HG02884 (cell line): ENCODE data around the gene KLHL29.

Experiments used
- ATAC-seq: cut with Tn5 transposase; IDR thresholded peaks from one replicate; pipeline ENCODE4 v1.9.1; 2021; ENCODE audit warnings: mild to moderate bottlenecking, moderate library complexity; ENCODE audit not compliant: unreplicated experiment

The KLHL29 gene

DNA sequence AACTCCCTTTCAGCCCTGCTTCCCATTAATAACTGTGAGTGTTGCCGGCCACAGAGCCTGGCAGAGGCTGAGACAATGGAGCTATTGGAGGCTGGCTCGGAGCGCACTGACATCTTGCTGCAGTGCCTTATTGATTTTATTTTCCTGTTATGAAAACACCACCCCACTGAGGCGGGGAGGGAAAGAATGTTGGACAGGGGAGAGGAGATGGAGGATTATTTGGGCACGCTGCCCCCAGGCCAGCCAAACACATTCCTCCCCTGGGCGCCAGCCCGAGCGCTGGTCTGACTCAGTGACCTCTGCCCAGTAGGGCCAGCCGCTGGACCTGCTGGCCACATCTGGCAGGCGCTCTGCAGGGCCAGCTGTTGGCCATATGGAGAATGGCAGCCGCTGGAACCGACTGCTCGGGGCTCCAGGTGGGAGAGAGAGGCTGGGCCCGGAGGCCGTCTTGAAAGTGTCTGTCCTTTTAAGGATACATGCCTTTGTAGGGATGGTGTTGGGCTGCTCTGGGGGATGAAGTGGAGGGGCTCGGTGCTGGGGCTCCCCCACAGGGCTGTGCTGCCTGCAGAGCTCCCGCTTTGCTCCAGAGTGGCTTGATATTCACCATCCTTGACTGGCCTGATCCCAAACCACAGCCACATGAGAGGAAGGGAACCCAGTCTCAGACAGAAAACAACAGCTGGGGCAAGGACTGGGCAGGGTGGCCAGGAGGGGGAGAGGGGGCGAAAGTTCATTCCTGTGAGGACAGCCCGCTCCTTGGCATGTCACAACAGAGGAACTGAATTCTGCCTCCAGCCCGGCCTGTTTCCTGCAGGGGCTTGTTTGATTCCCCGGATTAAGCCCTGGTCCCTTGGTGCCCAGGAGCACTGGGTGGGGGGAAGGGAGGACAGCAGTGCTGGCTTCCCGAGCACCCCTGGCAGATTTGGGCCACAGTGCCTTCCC is 179.0 kb downstream of the KLHL29 start:
- no peak for ATAC-seq

DNA sequence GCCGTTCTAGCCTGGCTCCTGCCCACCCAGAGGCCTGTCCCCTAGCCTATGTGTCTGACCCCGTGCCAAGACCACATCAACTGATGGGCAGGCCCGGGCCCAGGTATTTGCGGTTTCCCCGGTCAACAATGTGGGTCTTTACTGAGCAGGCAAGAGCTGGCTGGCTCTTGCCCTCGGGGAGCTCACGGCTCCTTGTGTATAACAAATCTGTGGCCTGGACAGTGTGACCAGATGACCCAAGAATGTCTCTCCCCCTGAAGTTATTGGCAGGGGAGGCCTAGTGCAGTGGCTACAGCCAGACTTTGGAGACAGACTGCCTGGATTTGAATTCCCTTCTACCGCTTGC is 179.6 kb downstream of the KLHL29 start:
- ATAC-seq: no peak

DNA sequence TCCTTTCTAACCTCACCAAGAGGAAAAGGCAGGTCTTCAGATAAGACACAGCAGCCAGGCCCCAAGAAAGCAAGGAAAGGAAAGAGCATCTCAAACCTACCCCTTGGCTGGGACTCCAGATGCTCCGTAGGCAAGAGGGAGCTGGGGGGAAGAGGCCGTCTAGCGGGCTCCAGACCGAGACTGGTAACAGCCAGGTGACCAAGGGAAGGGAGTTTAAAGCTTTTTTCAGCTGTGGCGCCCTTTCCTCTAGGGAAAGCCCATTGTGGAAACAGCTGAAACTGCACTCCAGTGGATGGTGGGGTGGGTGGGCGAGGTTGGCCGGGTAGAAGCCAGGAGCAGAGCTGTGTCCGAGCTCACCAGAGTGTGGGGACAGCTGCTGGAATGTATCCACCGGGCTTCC is 180.4 kb downstream of the KLHL29 start:
- ATAC-seq: no peak

DNA sequence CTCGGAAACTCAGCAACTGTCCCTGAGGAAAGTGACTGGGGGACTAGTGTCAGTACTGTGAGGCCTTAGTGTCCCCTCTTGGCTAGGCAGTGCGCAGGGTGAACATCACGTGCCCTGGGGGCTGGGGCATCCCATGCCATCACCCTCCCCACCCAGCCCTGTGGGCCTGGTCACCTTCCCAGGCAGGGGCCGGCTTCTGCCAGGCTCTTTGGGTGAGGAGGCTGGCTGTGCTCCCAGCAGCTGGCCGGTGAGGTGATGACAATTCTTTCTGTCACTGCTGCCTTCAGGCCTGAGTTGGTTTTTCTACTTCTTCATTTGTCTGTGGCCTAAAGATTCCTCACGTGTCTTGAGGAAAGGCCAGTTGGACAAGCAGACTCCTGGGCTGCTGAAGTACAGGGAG is 180.8 kb downstream of the KLHL29 start:
- no peak for ATAC-seq

DNA sequence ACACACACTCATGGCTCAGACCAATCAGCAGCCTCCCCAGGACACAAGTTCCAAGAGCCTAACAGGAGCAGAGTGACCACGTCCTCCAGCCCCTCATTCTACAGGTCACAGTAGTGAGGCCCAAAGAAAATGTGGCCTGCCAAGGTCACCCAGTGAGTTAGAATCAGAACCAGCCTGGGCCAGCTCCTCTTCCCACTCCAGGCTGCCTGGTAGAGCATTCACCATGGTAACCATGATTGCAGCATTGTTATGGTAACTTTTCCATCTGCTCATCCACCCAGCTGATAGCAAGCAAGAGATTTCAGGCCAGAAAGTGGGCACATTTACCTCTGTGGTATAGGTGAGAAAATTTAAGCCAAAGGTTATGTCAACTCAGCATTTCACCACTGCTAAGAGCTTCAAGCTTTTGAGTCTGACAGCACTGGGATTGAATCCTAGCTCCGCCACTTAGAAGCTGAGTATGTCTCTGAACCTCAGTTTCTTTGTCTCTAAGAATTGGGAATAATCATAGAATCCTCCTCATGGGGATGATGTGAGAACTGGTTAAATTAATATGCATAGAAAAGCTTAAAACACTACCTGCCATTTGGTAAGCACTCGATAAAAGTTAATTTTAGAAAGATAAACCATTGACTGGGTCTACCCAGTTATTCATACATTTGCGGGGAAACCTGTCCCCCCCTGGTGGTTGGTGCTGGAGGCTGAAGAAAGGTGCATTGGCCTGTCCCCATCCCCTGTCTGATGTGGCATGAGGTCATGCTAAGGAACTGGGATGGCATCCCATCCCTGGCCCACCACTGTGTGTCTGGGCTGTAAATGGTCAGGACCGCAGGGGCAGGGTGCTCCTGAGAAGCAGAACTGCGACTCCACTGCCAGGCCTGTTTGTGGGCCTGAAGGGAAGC is 181.5 kb downstream of the KLHL29 start:
- no peak for ATAC-seq

DNA sequence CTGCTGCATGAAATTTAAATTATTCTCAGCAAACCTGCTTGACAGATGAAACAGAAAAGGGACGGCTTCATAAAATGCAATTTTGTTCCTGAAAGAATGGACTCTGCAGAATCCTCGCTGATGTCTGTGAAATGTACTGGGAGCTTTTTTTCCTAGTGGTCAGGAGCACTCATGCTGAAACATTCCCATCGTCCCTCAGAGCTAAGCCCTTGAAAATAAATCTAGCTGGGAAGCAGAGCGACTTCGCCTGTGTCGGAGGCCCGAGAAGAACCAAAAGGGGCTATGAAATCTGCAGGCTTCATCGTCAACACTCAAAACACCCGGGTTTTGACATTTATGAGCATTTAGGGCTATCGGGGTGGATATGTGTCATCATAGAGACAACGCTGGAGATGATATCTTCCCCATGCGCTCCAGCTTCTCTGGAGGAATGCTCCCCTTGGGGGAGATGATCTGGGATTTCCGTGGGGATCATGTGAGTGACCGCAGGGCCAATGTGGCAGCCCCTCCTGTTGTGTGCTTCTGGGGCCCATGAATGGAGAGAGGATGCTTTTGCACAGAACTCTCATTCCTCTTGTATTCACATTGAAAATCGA is 182.3 kb downstream of the KLHL29 start:
- no peak for ATAC-seq

DNA sequence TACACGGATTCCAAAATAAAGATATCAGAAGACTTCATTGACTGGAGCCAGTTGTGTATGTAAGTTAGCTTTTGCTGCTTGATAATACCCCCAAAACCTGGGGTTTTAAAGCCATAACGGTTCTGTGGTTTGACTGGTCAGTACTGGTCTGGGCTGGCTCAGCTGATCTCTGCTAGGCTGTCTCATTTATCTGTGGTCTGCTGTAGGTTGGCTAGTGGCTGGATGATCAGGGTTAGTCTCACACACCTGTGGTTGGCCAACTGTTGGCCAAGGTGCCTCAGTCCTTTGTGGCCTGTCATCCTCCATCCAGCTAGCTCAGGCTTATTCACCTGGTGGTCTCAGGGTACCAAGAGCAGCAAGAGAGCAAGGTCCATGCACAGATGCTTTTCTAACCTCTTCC is 183.2 kb downstream of the KLHL29 start:
- no peak for ATAC-seq

DNA sequence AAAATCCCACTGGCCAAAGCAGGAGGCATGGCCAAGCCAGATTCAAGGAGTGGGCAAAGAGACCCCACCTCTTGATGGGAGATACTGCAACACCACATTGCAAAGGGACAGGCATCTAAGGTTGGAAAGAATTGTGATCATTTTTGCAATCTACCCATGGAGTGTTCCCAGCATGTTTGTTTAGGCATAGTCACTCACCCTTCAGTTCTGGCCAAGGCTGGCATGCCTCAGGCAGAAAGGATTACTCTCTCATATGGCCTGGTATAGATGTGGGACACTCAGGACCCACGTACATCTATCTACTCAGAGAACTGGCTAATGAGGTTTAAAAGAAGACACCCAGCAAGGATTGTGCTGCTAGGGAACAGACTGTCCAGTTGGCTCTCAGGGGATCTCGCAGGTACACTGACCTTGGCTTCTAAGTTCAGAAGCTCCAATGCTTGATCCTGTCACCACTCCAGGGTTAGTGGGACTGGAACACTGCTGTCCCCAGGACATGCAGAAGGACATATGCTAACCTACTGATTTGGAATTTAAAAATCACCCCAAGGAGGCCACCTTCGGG is 183.7 kb downstream of the KLHL29 start:
- ATAC-seq: no peak

DNA sequence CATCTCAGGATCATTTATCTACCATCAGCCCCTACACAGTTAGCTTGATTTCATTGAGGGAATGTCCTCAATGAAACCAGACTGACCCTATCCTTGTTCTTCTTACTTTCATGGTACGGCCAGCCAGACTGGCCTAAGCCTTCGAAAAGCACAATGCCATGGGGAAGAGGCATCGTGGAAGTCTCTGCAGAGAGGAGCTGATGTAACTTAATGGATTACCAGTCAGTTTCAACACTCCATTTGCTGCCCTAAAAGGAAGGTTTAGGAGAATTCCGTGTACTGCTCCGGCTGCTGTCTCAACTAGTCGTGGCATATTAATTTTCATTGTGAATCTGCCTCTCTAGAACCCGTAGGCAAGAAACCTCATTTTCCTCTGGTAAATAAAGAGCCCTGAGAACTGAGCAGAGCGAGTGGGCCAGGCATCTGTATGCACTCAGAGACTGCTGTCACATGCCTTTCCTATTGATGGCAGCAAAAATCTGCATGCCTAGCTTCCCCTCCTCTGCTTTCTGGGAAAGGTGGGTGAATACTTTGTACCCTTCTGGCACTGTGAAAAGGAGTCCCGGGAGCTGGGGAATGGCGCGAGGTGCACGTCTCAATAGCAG is 184.9 kb downstream of the KLHL29 start:
- ATAC-seq: no peak

DNA sequence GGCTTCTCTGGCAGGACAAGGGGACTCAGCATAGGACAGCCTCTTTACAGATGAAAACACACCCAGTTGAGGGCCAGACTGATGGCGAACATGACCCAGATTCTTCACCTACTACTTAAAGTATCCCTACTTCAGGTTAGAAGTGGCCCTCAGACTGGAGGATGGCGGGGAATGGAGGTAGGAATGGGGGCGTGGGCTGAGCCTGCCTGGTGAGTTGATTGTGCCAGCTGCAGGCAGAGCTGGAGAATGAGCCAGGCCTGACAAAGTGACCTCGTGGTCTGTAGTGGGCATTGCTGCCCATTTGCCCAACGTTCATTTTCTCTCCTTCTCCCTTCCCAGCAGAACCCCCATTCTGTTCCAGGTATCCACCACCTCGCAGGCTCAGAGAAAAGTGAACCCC is 186.1 kb downstream of the KLHL29 start:
- no peak for ATAC-seq

DNA sequence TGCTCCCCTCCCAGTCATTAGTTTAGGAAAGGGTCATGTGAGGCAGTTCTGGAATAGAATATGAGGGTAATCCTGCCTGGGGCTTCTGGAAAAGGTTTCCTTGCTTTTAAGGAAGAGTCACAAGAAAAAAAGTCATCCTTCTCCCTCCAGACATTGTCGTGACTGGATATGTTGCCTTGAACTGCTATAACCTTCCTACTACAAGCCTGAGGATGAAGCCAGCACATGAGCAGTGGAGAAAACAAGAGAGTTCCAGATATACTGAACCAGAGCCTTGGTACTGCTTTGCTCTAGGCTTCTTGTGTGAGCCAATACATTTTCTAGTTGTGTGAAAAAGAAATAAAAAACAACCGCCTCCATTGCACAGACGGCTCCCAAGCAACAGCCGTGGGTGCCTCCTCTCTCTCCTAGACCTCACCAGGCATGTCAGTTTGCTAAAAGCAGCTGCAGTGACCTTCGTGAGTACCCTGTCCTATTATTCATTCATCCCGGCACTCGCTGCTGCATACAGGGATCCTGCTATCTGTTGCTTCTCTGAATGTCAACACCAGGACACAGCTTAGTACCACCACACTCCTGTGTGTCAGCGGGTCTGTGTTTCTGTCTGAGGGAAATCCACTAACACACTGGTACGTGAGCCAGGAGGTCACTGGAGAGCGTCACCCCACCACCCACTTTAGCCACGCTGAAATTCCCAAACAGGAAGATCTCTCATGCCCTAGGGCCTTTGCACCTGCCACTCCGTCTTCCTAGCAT is 186.7 kb downstream of the KLHL29 start:
- no peak for ATAC-seq

DNA sequence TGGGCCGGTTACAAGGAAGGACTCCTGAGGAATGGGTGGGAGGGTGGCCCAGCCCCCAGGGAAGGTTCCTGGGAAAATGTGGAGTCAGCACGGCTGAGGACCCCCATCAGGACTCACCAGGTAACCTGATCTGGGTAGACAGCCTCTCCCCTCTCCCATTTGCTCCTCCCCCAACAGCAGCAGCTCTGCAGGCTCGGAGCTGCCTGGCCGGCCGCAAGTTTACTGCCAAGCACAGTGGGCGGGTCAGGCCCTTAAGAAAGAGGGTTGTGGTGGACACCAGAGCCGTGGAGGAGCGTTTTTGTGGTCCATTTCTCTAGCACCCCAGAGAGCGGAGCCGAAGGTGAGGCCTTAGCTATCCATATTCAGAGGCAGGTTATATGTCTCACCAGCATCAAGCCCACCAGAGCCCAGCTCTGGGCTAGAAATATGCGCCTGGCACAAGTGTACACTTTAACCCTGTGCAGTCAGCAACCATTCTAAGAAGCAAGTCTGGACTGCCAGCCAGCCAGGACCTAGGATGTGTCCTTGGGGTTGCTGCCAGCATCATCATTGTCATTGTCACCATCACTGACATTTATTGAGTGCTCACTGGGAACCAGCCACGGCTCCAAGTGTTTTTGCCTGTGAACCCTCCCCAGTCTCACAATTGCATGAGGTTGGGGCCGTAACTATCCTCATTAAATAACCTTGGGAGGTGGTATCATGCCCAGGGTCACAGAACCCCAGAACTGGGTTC is 190.1 kb downstream of the KLHL29 start:
- no peak for ATAC-seq

DNA sequence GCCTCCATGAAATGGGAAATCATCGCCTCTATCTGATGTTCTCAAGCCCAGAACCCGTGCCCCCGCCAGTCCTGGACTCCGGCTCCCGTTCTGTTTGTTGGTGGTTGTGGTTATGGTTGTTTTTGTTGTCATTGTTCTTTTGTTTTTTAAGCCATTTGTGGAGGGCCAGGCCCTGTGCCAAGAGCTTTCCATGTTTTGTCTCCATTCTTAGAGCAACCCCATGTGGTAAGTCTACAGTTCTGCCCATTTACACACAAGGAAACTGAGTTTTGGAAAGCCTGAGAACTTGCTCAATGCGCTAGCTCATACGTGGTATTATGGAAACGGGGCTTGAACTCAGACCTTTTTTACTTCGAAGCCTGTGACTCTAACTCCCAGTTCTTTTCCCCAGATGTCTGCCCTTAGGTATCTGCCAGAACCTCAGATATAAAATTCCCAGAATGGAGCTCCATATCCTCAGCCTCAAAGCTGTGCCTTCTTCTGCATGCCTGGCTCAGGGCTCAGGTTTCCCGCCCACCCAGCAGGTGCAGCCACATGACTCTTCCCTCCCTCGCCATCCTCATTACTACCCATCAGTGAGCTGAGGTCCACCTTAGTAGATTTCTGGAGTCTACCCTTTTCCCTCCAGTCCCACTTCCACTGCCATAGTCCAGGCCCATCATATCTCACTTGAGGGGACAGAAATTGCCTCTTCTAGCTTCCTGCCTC is 194.1 kb downstream of the KLHL29 start:
- no peak for ATAC-seq

DNA sequence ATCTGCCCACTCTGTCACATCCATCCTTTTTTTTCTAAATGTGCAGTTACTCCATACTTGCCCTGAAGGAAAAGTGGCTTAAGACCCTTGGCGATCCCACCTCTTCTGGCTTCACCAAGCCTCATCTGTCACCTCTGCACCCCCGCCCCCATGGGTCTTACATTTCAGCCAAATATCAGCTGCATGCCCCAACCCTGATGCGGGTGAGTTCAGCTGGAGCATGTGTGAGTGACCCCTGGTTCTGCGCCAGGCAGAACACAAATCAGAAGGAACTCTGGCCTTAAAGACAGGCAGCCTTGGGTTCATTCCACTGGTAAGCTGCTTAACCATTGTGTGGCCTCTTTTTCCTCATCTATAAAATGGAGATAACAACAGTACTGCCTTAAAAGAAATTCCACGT is 194.7 kb downstream of the KLHL29 start:
- no peak for ATAC-seq

DNA sequence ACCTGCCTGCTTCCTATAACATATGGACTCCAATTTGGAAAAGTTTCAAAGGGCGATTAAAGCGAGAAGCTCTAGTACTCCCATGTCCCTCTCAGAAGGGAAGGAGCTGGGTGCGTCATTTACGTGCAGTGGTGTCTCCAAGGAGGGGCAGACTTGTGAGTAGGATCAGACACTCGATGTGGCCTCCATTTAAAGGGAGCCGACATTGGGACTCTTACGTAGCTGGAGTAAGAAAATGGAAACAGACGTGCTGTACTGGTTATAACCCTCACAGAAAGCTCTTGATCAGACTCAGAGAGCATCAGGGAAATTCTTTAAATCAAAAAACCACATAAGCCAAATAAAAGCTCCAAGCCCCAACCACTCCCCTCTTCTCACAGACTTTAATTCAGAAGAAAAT is 198.5 kb downstream of the KLHL29 start:
- ATAC-seq: no peak

DNA sequence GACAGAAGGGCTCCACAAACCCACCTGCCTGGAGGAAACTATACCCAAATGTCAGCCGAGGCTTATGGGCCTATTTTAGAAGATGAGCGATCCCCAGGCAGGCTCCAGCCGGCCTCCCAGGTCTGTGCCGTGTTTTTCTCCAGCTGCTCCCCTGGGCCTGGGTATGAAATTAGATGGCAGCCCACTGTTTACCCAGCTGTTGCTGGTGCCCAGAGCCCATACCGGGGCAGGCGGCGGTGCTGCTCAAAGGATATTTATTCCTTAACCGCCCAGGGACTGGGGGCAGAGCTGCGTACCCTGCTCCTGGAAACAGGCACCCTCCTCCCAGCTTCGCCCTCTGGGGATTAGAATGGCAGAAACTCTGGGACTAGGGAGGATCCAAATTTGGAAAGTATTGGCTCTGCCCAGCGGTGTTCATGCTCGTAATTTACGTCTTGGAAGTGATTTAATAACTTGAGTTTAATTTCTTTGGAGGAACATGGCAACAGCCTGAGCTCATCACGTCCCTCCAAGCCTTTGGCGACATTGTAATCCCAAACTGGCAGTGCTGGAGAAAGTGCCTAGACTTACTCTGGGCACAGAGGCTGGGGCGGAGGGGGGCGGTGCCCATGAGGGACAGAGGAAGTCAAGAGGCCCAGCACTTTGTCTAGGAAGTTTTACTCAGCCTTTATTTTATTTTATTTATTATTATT is 199.2 kb downstream of the KLHL29 start:
- ATAC-seq: no peak

DNA sequence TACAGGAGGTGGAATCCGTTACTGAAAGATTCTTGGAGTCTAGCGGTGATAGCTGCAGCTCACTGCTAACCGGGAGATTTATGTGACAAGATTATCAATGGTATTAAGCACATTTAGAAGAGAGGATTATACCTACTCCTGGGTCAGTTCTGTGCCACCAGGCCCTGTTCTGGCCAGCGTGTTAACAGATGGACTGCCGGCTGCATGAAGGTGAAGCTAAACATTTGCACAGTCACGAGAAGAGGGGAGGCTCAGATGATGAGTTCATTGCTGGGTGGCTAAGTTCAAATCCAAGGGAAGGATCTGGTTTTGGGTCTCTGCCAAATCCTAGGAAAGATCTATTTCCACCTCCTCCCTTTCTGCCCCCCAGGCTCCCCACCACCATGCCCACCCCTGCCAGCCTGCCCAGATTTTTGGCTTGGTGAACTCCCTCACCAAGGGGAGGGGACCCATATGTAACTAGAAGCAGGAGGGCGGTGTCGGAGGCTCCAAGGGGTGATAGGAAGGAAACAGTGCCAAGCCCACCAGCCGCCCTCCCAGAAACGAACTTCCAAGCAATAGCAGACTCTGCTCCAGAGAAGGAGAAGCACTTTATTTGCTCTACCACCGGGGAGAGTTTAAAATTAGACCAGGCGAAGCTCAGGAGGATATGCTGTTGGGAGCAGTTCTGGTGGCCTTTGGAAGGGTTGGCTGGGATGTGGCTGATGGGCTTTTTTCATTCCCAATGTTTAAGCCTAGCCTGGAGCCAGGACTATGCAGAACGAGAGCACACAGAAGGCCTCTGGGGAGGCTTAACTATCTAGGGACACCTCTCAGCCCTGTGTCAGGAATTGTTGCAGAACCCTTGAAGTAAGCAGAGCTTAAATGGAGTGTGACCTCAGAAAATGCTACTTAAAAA is 200.5 kb downstream of the KLHL29 start:
- ATAC-seq: no peak
